HUDEP-2 (cell line): ENCODE data around the gene SCP2.
A peak's percentile ranks its signal among the peaks of the same experiment; 100 is the strongest.

Experiments used
- DNase-seq, 76 experiments: peaks; one replicate each; lab custom pipeline; 2025; ENCODE audit not compliant: unreplicated experiment in 76 of 76; lab: John Stamatoyannopoulos, UW

The SCP2 gene

DNA sequence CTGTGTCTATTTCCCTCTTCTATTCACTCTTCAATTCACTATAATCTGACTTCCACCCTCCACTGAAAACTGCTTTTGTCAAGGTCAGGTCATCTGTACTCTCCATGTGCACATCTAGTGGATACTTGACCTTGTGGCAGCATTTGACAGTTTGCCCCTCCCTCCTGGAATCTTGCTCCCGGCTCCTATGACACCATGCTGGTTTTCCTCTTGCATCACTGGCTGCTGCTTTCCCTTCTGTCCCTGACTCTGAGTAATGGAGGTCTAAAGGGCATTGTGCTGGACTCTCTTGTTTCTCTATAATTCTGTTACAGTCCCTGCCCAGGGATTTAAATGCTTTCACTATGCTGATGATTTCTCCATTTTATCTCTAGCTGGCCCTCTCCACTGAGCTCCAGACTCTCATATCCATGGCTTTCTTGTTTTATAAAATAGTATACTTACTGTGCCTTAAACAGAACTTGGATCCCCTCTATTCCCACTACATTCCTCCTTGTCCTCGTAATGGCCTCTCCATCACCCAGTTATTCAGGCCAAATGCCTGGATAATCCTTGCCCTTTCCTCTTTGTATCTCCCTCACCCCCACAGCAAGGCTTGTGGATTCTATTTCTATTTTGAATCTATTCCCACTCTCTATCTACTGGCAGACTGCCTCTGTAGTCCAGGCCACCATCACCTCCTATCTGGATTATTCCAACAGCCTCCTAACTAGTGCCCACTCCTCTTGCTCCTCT is 98.1 kb downstream of the SCP2 start:
- peak in 2 of 76 experiments; percentile 2 to 10 for DNase-seq

DNA sequence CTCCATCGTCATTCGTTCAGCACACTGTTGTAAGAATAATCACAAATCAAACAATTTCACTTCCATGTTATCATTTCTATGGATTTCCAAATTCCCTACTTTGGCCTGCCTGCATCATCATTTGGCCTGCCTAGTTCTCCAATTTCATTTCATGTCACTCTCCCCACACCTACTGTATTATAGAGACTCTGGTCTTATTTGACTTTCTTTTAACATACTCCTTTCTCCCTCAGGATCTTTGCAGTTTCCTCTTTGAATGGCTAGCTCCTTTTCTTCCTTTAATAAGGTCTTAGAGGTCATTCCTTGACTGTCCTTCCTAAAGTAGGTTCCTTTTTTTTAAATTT is 98.7 kb downstream of the SCP2 start:
- DNase-seq = no peak

DNA sequence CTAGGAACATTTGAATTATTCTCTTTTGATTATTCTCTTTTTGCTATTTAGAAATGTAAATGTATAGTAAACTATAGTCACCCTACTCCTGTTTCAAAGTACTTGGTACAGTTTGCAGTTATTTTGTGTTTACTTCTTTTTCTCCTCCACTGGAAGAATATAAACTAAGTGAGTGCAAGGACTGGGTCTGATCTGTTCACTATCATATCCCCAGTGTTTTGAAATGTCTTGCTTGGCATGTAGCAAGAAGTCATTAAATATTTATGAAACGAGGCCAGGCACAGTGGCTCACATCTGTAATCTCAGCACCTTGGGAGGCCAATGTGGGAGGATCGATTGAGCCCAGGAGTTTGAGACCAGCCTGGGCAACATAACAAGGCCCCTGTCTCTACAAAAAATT is 99.2 kb downstream of the SCP2 start:
- DNase-seq = no peak

DNA sequence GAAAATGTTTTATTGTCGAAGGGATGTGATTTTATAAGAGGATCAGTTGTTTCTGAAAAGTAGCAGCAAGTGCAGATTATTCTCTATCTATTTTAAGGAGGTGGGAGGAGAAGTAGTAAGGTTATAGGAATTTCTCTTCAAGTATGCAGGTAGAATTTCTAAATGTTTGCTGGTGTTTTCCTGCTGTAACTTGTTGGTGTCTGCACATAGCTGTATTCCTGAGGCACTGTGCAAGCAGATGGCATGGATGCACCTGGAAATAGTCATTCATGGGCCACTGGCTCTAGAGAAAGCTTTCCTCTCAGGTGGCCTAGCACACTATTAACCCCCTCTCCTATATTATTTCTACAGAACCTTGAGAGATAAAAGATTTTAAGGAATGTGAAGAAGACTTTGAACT is 104.7 kb downstream of the SCP2 start:
- no peak for DNase-seq

DNA sequence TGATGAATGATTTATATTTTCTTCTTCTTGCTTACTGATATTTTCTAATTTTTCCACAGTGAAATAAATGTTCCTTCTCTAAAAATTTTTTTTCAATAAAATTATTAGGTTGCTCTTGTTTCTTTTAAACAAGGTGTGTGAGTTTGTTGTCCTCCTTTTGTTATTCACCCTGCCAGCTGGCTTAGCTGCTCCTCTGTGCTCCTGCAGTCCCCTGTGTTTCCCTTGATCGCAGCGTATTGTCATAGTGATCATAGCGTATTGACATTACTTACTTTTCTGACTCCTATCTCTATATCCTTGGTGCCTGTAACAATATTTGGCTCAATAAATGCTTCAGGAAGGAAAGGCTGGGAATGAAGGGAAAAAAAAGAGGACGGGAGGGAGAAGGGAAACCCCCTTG is 110.1 kb downstream of the SCP2 start:
- DNase-seq = no peak

DNA sequence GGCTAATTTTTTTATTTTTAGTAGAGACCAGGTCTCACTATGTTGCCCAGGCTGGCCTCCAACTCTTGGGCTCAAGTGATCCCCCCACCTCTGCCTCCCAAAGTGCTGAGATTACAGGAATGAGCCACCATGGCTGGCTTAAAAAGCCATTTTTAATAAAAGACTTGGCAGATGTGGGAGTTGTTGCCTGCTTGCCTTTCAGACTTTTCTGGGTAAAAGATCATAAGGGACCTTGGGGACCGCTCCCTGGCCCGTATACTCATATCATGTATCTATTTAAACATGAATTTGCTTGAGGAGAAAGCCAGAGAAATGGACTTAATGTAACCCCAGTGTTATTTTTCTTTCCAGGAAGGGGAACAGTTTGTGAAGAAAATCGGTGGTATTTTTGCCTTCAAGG is 111.5 kb downstream of the SCP2 start:
- no peak for DNase-seq

DNA sequence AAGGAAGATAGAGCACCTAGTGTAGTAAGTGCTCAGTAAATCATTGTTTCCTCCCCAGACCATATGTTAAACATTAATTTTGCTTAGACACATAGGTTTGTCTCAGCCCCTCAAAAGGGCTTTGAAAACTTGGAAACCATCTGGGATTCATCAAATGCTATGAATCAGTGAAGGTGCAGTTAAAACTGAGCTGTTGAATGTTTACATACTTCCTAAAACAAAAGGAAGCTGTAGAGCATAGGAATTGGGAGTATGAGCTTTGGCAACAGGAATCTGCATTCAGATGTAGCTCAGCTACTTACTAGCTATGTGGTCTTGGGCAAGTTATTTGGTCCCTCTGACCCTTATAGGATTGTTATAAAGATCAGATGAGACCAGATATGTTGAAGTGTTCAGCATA is 116.2 kb downstream of the SCP2 start:
- no peak for DNase-seq

DNA sequence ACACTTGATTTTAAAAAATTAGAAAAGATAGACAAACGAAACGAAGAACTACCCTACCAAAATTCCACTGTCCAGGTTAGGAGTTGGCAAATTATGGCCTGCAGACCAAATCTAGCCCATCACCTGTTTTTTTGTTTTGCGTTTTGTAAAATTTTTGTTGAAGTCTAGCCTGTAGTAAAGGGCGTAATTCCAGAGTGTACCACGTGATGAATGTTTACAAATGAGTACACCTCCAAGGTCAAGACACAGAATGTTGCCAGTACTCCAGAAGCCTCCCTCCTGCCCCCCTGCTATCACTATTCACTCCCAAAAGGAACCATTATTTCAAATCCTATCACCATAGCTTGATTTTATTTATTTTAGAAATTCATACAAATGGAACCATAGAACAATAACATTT is 117.8 kb downstream of the SCP2 start:
- DNase-seq = no peak

DNA sequence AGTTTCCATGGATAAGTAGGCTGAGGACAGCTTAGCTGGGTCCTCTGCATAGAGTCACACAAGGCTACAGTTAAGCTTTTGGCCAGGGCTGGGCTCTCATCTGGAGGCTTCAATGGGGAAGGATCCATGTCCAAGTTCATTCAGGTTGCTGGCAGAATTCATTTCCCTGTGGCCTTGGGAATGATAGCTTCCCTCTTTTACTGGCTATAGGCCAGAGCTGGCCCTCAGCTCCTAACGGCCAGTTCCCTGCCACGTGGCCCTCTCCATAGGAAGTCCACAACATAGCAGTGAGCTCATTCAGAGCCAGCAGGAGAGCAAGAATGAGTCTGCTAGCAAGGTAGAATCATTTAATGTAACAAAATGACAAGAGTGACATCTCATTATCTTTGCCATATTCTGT is 119.9 kb downstream of the SCP2 start:
- DNase-seq = no peak

DNA sequence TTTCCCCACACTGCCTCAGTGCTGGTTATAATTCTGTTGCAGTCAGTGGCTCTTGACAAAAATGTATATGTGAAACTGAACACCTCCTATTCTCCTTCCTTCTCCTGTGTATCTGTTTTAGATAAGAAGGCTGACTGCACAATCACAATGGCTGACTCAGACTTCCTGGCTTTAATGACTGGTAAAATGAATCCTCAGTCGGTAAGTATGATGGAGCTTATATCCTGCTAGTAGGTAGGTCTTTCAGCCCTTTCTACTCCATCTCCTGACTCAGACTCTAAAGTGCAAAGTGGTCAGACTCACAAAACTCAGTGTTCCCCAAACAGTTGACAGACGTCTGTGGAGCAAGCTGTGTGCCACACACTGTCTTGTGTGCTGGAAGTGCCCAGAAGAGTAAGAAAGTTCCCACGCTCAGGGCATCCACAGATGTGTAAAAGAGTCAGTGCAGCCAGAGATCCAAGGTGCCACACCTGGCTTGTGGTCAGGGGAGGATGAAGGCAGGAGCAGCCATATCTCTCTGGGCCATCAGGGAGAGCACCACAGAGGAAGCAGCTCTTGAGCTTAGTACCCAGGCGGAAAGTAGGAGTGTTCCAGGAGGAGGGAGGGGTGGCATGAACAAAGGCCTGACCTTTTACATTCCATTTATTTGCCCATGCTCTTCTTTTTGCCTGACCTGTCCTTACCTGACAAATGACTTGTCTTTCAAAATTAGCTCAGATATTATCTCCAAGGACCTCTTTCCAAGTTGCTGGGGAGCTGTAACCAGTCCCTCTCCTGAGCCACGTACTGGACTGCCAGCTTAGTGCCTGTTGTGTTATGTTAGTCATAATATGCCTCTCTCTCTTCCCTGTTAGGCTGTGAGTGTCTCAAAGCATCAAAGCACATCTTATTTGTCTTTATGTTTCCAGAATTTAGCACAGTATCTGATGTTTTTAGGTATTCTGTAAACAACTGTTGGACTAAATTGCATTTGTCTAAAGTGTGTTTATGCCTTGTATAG is 121.0 kb downstream of the SCP2 start:
- no peak for DNase-seq

DNA sequence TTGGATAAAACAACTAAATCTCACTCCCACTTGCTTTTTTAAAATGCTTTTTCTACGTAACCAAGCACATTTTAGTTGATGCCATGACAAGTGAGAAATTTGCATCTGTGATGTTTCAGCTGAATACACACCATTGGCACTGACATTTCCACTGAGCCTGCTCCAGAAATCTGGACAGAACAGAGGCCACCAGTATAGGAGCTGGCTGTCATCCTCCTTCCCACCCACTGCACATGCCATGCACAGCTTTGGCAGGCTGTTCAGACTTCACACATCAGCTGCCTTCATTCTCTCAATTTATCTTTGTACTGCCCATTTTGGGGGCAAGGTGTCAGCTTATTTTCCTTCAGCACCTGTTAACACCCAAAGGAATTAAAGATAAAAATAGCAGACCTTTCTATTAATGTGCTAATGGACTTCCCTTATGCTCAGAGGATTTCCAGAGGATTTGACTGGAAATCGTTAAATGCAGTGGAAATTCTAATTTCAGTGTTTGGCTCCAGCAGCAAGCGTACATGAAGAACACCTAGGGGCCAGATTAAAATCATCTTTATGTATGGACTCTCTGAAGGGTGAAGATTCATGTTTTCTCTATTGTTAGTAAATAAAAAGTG is 122.0 kb downstream of the SCP2 start:
- DNase-seq = no peak

DNA sequence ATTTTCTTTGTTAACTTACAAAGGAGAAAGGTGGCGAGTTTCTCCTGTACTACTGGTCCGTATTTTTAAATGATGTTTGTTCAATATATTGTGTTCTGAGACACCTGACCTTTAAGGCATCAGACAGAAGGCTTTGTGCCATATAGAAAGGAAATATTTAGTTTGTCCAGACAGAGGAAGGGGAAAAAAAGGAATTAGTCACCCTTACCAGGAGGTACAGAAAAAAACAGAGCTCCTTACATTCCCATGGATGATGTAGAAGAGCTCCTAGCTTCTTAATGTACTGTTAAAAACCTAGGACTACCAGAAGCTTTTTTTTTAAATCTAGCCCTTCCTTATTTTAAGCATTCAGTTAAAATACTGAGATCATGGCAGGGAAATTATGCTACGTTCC is 122.5 kb downstream of the SCP2 start:
- DNase-seq = no peak

DNA sequence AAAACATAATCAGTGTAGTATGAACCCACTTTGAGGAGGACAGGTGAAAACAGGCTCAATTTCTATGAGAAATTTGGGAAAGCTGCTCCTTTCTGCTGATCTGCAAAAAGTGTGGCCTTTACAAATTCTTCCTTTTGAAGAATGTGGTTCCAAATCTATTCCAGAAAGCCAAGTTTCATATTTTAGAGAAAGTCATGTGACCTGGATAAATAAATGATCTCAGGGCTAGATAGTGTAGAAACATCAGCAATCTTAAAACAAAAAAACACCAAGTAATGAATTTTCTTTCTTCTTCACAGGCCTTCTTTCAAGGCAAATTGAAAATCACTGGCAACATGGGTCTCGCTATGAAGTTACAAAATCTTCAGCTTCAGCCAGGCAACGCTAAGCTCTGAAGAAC is 123.2 kb downstream of the SCP2 start:
- DNase-seq = no peak

DNA sequence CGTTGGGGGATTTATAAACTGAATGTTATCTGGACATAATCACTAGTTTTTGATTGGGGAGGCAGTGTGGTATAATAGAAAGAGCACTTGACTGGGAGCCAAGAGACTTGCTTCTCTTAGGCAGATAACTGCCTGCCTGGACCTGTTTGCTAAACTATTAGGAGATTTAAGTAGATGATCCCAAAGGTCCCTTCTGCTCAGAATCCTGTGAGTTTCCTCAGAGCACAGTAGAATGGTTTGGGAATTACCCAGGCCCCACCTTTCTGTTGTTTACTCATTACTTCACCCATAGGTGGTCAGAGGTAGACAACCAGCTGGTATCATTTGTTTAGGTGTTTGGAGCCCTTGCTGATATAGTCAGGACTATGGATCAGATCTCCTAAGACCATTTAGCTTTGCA is 124.6 kb downstream of the SCP2 start:
- DNase-seq = no peak

DNA sequence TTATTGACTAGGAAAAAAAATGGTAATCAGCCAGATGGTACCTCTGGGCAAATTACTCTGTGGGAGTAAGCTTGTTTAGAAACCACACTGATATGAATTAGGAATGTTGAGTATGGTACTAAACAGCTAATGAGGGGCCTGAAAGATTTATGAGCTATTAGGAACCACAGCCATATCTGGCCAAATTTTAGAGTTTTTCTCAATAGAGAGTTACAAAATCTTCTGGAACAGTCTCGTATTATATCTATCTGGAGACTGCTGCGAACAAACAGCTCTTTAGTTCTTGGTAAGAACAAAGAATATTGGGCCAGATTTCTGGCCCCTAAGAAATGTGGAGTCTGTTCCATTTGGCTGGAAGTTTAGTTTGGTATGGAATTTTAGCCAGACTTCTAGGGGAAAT is 130.1 kb downstream of the SCP2 start:
- no peak for DNase-seq

DNA sequence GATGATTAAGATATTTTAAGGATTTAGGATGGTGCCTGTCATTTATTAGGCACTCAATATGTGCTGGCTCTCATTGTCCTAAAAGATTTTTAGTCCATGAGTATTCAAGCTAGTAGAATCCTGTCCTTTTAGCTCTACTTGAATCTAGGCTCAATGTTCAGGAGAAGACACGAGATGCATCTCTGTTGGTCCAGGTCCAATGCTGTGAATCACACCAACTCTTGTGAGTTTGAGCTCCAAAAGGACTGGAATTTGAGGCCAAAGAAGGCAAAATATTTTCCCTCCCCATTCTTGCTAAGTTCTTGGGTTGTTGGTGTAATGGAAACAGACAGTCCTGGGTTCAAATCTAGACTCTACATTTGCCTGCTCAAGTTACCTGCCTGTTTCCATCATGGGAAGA is 133.5 kb downstream of the SCP2 start:
- DNase-seq = no peak

DNA sequence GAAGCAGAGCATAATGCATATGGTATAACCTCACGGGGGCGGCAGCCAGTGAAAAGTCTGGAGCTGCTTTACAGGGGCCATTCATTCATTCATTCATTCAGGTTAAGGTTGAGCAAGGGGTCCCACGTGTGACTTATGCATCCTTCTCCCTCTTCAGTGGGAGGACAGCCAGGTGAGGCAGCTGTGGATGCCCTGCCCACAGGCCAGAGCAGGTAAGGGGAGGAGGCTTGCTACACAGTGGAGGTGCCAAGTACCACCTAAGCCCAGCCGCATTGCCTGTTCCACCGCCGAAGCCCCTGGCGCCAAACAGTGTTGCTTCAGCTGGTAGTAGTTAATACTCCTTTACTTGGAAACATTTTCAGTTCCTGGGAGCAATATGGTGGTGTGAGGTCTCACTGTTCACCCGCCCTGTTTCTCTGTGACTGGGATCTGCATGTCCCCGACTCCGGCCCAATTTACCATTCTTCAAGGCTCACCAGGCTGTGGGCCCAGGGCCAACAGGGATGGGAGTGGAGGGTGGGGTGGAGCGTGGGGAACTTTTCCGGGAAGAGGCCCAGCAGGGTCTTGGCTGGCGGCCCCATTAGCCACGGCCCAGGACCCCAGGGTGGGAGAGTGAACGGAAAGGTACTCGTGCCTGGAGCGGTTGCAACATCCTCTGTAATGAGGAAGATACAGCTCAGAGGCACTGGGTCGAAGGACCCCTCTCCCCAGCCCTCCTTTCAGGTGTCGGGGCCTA is 134.2 kb downstream of the SCP2 start:
- no peak for DNase-seq

DNA sequence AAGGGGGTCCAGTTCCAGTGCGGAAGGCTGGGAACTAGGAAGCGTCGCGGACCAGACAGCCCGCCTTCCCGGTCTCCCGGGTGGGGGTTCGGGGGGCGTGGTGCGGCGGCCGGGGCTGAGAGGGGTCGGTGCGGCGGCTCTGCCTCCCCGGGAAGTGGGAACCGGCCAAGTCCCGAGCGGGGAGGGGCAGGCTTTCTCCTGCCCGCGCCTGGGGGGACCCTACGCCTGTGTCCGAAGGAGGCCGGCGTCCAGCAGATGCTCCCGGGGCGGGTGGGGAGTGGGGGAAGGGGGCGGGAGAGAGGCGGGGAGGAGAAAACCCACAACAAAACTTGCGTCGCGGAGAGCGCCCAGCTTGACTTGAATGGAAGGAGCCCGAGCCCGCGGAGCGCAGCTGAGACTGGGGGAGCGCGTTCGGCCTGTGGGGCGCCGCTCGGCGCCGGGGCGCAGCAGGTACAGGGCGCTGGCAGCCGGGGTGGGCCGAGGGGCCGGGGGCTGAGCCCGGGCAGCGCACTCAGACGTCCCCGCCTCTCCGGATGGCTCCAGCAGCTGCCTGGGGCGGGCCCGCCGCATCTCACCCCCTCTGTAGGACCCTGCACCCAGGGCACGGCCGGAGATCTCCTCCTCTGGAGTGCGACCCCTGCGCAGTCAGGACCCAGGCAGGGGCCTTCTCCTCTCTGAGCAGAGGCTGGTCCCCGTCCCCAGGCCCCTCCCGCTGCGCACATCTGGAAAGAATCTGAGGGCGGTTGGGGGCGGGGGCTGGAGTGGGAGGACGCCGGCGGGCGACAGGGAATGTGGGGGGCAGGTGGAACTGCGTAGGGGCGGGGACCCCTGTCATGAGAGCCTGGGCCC is 135.0 kb downstream of the SCP2 start, which contains the start of gene PODN:
PODN (plus strand) TSS at position 355 of the 849 bp plus-strand sequence. CDS start 7,643 bp downstream, outside the sequence.
- DNase-seq = no peak

DNA sequence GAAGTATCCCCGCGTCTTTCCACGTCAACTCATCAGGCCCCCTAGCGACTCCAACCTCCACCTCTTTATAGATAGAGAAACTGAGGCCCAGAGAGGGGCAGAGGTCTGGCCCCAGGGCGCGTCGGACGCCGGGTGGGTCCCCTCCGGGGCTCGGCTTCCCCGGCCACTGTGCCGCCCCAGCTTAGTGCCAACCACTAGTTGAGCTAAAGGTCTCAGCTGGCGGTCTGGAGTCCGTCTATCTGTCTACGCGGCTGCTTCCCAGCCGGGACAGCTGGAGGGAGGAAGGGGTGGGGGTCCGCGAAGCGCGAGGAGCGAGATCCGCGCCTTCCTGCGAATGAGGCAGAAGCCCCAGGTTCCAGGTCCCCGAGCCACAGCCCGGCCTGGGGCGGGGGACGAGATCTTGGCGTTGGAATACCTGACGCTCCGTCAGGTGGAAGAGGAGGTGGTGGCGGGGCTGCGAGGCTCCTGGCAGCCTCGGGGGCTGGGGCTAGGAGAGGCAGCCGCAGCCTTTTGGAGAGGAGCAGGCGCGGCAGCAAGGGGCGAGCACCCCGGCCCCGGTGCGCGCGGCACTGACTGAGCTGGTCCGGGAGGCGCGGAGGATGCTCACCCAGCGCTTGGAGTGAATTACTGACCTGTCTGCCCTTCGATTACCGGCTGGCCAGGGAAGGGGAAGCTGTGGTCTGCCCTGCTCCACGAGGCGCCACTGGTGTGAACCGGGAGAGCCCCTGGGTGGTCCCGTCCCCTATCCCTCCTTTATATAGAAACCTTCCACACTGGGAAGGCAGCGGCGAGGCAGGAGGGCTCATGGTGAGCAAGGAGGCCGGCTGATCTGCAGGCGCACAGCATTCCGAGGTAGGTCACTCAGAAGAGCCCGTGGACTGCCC is 135.9 kb downstream of the SCP2 start:
- no peak for DNase-seq
